ENCODE results near the gene GABARAPL2.

GABARAPL2 gene

DNA sequence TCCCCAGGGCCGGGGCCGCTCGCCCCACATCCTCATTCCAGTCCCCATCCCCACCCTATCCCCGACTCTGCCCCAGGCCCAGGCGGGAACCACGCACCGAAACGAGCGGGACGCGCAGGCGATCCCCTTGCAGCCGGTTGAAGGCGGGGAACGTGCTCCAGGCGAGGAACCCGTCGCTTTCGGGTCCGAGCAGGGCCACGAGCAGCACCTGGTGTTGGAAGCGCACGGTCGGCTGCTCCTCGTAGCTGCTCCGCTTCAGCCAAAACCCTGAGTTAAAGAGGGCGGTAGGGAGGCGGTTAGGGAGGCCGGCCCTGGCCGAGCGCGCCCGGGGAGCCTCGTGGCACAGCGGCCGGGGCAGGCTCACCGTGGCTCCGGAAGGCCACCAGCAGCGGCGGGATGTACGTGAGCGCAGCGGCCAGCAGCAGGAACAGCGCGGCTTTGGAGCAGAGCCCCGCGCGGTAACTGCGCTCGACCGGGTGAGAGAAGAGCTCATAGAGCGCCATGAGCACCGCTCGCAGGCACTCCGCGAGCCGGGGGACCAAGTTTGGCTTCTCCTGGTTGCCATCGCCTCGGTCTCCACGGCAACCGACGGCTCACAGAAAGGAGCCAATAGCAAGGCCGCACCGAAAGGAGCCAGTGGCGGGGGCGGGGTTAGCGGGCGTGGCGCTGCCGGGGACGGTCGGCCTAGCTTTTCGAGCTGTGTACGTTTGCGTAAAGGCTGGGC lies 10.3 kb upstream of the GABARAPL2 start, which contains the start of gene TMEM231 (continued):
- TF ChIP-seq ZNF416 (tag by site-specific recombination; IDR thresholded peaks at IDR 0.05) (no peak), ZNF623 (tag by site-specific recombination; IDR thresholded peaks at IDR 0.05) (no peak), IKZF3 (tag by site-specific recombination; IDR thresholded peaks at IDR 0.05) (no peak), SP2 (tag by site-specific recombination; IDR thresholded peaks at IDR 0.05) (peak; percentile 63), GFI1B (tag by site-specific recombination; IDR thresholded peaks at IDR 0.05) (no peak), ZNF585B (tag by site-specific recombination; IDR thresholded peaks at IDR 0.05) (no peak), ZNF426 (tag by site-specific recombination; IDR thresholded peaks at IDR 0.05) (no peak), ZNF473 (tag by site-specific recombination; IDR thresholded peaks at IDR 0.05) (no peak), SETDB1 (IDR thresholded peaks at IDR 0.05; ENCODE audit: insufficient read length, low read length) (no peak), OVOL3 (tag by site-specific recombination; IDR thresholded peaks at IDR 0.05) (no peak), ZNF544 (tag by site-specific recombination; IDR thresholded peaks at IDR 0.05) (no peak), ZNF223 (tag by site-specific recombination; IDR thresholded peaks at IDR 0.05) (no peak), ZNF169 (tag by site-specific recombination; IDR thresholded peaks at IDR 0.05) (no peak), ZBTB17 (tag by site-specific recombination; IDR thresholded peaks at IDR 0.05) (peak; percentile 78), ZNF302 (tag by site-specific recombination; IDR thresholded peaks at IDR 0.05; ENCODE audit: low read depth) (no peak), ZNF571 (tag by site-specific recombination; IDR thresholded peaks at IDR 0.05) (no peak), ZNF624 (tag by site-specific recombination; IDR thresholded peaks at IDR 0.05) (no peak), ZNF560 (tag by site-specific recombination; IDR thresholded peaks at IDR 0.05; ENCODE audit: borderline replicate concordance) (no peak), ZNF521 (tag by site-specific recombination; IDR thresholded peaks at IDR 0.05) (no peak), SALL2 (tag by site-specific recombination; IDR thresholded peaks at IDR 0.05; ENCODE audit: borderline replicate concordance) (no peak), RBAK (tag by site-specific recombination; IDR thresholded peaks at IDR 0.05) (no peak), ZNF501 (tag by site-specific recombination; IDR thresholded peaks at IDR 0.05) (no peak), ZNF423 (tag by site-specific recombination; IDR thresholded peaks at IDR 0.05) (no peak)
- TF ChIP-seq, protein P1, sequence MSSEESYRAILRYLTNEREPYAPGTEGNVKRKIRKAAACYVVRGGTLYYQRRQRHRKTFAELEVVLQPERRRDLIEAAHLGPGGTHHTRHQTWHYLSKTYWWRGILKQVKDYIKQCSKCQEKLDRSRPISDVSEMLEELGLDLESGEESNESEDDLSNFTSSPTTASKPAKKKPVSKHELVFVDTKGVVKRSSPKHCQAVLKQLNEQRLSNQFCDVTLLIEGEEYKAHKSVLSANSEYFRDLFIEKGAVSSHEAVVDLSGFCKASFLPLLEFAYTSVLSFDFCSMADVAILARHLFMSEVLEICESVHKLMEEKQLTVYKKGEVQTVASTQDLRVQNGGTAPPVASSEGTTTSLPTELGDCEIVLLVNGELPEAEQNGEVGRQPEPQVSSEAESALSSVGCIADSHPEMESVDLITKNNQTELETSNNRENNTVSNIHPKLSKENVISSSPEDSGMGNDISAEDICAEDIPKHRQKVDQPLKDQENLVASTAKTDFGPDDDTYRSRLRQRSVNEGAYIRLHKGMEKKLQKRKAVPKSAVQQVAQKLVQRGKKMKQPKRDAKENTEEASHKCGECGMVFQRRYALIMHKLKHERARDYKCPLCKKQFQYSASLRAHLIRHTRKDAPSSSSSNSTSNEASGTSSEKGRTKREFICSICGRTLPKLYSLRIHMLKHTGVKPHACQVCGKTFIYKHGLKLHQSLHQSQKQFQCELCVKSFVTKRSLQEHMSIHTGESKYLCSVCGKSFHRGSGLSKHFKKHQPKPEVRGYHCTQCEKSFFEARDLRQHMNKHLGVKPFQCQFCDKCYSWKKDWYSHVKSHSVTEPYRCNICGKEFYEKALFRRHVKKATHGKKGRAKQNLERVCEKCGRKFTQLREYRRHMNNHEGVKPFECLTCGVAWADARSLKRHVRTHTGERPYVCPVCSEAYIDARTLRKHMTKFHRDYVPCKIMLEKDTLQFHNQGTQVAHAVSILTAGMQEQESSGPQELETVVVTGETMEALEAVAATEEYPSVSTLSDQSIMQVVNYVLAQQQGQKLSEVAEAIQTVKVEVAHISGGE (tag by site-specific recombination; conservative IDR thresholded peaks at IDR 0.05; ENCODE audit: low read depth), result peak; percentile 20; the same call in 1 of the 2 replicates
- TF ChIP-seq, protein P2, sequence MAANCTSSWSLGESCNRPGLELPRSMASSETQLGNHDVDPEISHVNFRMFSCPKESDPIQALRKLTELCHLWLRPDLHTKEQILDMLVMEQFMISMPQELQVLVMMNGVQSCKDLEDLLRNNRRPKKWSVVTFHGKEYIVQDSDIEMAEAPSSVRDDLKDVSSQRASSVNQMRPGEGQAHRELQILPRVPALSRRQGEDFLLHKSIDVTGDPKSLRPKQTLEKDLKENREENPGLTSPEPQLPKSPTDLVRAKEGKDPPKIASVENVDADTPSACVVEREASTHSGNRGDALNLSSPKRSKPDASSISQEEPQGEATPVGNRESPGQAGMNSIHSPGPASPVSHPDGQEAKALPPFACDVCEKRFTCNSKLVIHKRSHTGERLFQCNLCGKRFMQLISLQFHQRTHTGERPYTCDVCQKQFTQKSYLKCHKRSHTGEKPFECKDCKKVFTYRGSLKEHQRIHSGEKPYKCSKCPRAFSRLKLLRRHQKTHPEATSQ (tag by site-specific recombination; IDR thresholded peaks at IDR 0.05), result 0 out of 2 replicates have a peak, but pooled peaks have one; percentile 56
- TF ChIP-seq, protein P3, sequence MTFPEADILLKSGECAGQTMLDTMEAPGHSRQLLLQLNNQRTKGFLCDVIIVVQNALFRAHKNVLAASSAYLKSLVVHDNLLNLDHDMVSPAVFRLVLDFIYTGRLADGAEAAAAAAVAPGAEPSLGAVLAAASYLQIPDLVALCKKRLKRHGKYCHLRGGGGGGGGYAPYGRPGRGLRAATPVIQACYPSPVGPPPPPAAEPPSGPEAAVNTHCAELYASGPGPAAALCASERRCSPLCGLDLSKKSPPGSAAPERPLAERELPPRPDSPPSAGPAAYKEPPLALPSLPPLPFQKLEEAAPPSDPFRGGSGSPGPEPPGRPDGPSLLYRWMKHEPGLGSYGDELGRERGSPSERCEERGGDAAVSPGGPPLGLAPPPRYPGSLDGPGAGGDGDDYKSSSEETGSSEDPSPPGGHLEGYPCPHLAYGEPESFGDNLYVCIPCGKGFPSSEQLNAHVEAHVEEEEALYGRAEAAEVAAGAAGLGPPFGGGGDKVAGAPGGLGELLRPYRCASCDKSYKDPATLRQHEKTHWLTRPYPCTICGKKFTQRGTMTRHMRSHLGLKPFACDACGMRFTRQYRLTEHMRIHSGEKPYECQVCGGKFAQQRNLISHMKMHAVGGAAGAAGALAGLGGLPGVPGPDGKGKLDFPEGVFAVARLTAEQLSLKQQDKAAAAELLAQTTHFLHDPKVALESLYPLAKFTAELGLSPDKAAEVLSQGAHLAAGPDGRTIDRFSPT (tag by site-specific recombination; IDR thresholded peaks at IDR 0.05), result no peak
- TF ChIP-seq, protein P4, sequence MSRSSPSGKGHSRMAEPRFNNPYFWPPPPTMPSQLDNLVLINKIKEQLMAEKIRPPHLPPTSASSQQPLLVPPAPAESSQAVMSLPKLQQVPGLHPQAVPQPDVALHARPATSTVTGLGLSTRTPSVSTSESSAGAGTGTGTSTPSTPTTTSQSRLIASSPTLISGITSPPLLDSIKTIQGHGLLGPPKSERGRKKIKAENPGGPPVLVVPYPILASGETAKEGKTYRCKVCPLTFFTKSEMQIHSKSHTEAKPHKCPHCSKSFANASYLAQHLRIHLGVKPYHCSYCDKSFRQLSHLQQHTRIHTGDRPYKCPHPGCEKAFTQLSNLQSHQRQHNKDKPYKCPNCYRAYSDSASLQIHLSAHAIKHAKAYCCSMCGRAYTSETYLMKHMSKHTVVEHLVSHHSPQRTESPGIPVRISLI (tag by site-specific recombination; IDR thresholded peaks at IDR 0.05), result no peak
- TF ChIP-seq, protein P5, sequence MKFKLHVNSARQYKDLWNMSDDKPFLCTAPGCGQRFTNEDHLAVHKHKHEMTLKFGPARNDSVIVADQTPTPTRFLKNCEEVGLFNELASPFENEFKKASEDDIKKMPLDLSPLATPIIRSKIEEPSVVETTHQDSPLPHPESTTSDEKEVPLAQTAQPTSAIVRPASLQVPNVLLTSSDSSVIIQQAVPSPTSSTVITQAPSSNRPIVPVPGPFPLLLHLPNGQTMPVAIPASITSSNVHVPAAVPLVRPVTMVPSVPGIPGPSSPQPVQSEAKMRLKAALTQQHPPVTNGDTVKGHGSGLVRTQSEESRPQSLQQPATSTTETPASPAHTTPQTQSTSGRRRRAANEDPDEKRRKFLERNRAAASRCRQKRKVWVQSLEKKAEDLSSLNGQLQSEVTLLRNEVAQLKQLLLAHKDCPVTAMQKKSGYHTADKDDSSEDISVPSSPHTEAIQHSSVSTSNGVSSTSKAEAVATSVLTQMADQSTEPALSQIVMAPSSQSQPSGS (tag by site-specific recombination; IDR thresholded peaks at IDR 0.05; ENCODE audit: low read depth), result no peak
- TF ChIP-seq, protein P6, sequence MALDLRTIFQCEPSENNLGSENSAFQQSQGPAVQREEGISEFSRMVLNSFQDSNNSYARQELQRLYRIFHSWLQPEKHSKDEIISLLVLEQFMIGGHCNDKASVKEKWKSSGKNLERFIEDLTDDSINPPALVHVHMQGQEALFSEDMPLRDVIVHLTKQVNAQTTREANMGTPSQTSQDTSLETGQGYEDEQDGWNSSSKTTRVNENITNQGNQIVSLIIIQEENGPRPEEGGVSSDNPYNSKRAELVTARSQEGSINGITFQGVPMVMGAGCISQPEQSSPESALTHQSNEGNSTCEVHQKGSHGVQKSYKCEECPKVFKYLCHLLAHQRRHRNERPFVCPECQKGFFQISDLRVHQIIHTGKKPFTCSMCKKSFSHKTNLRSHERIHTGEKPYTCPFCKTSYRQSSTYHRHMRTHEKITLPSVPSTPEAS (tag by site-specific recombination; IDR thresholded peaks at IDR 0.05), result peak; percentile 43; the same call in 1 of the 2 replicates

All from HEK293 (cell line).